Cardiac septum (tissue), 1 donor: ENCODE measurements around the gene S1PR2. TPM values are rescaled to one million over a fixed set of nuclear protein-coding genes. Genes with fewer than 3 reads are reported as not detected.
"Not testable (repeated sequence)": the region's sequence is repeated elsewhere in the genome, so short reads cannot be mapped to it uniquely, and the experiment has no call there.

Source experiments
- DNase-seq: peaks from one replicate; pipeline ENCODE4 v3.0.0-alpha.2; 2020; ENCODE audit warnings: low spot score
- intact Hi-C: fragments of 100-400 bp; cut with DNase I; formaldehyde crosslinking; loops from one replicate; pipeline ENCODE4 v1.14.0; 2022
- total RNA-seq: library from RNA; stranded (reverse); fragmentation: NEBNext Ultra II Directional; extraction: Animal tissue kit (Norgen Biotek cat#: 25700); gene quantifications from one replicate; pipeline ENCODE4 v1.2.1, GENCODE V29; 2021
- donor health status: DM: no; HTN: no; CAD: no.

The S1PR2 gene
- total RNA-seq, 1 donor from 2014 or later: 3.6 TPM

GRCh38 chr19:10200101-10200500, 31.0 kb downstream of the S1PR2 start:
- intact Hi-C loops, DNase-seq: not testable (repeated sequence)

GRCh38 chr19:10198889-10199644, 32.1 kb downstream of the S1PR2 start:
- DNase-seq: not testable (repeated sequence)

GRCh38 chr19:10195199-10195519, 36.0 kb downstream of the S1PR2 start:
- intact Hi-C loops: loop anchor here (2.0 kb wide), 2 partner anchors 58 to 74 kb away; partner anchors contain the start of gene MRPL4
- DNase-seq: no peak

More at GRCh38 chr19:10198889-10199644, 32.1 kb downstream of the S1PR2 start:
- intact Hi-C loops: not testable (repeated sequence)

- intact Hi-C loops: loop anchor here (2.0 to 5.0 kb wide), 3 partner anchors 33 to 74 kb away; partner anchors contain the start of gene MRPL4
- DNase-seq: peak; percentile 95
Measured at GRCh38 chr19:10194500-10195198, 36.5 kb downstream of the S1PR2 start, which contains the start of gene DNMT1. TSS of gene DNMT1 (minus strand) at chr19:10194953. CDS start at chr19:10194899, 54 bp downstream.

- intact Hi-C loops: loop anchor here (2.0 to 5.0 kb wide), 3 partner anchors 33 to 73 kb away; partner anchors contain the start of gene MRPL4
- DNase-seq: no peak
Measured at GRCh38 chr19:10193790-10194499, 37.2 kb downstream of the S1PR2 start.

GRCh38 chr19:10192922-10193321, 38.2 kb downstream of the S1PR2 start:
- no peak for DNase-seq
- intact Hi-C loops: loop anchor here (5.0 kb wide), 1 partner anchor 34 kb away; no protein-coding TSS in a partner anchor

- DNase-seq: no peak
- intact Hi-C loops: loop anchor here (5.0 kb wide), 1 partner anchor 36 kb away; no protein-coding TSS in a partner anchor
Measured at GRCh38 chr19:10191347-10191746, 39.8 kb downstream of the S1PR2 start.

GRCh38 chr19:10190026-10190425, 41.1 kb downstream of the S1PR2 start:
- DNase-seq: no peak
- intact Hi-C loops: loop anchor here (5.0 kb wide), 1 partner anchor 37 kb away; no protein-coding TSS in a partner anchor

- no peak for DNase-seq
- intact Hi-C loops: loop anchor here (5.0 kb wide), 1 partner anchor 38 kb away; no protein-coding TSS in a partner anchor
Measured at GRCh38 chr19:10189616-10190015, 41.5 kb downstream of the S1PR2 start.

GRCh38 chr19:10187315-10187714, 43.8 kb downstream of the S1PR2 start:
- intact Hi-C loops: no loop called here

GRCh38 chr19:10184636-10185035, 46.5 kb downstream of the S1PR2 start:
- intact Hi-C loops: no loop called here
- DNase-seq: no peak

More at GRCh38 chr19:10187315-10187714, 43.8 kb downstream of the S1PR2 start:
- DNase-seq: no peak

- intact Hi-C loops: no loop called here
Measured at GRCh38 chr19:10183926-10184325, 47.2 kb downstream of the S1PR2 start.

GRCh38 chr19:10182847-10183246, 48.3 kb downstream of the S1PR2 start:
- intact Hi-C loops: no loop called here

More at GRCh38 chr19:10183926-10184325, 47.2 kb downstream of the S1PR2 start:
- no peak for DNase-seq

GRCh38 chr19:10182076-10182475, 49.1 kb downstream of the S1PR2 start:
- DNase-seq: no peak
- intact Hi-C loops: no loop called here

More at GRCh38 chr19:10182847-10183246, 48.3 kb downstream of the S1PR2 start:
- DNase-seq: no peak

- DNase-seq: no peak
- intact Hi-C loops: no loop called here
Measured at GRCh38 chr19:10180459-10180858, 50.7 kb downstream of the S1PR2 start.

- DNase-seq, intact Hi-C loops: not testable (repeated sequence)
Measured at GRCh38 chr19:10180024-10180423, 51.1 kb downstream of the S1PR2 start.

GRCh38 chr19:10173527-10173926, 57.6 kb downstream of the S1PR2 start:
- no peak for DNase-seq
- intact Hi-C loops: no loop called here
